Panc1 (cell line): ENCODE results near the gene ARL9. TPM values are rescaled to one million over a fixed set of nuclear protein-coding genes. Genes with fewer than 3 reads are reported as not detected.

Experiments
- ATAC-seq: fragments of 200-7000 bp; cut with Tn5 transposase; 2 replicates; pipeline ENCODE4 v1.9.1; 2020; ENCODE audit warnings: mild to moderate bottlenecking, moderate library complexity
- BruUV-seq: library from RNA; stranded (reverse); fragments of 400-500 nt; replicated peaks from 2 replicates; lab custom pipeline; 2021; lab: Mats Ljungman, UMichigan
- CTCF ChIA-PET: fragments of 300-600 bp; sonication (Branson Sonifier 250); formaldehyde crosslinking; loops from one replicate; lab custom pipeline; 2022; ENCODE audit warnings: antibody characterized with exemption; lab: Charles Lee
- POLR2A ChIA-PET: fragments of 300-600 bp; sonication (Branson Sonifier 250); formaldehyde crosslinking; loops from one replicate; lab custom pipeline; 2022; ENCODE audit warnings: antibody characterized with exemption; lab: Charles Lee
- DNase-seq: peaks from one replicate; pipeline ENCODE4 v3.0.0-alpha.2; 2010; ENCODE audit warnings: low read depth, low spot score
- H3K27ac ChIP-seq: 2 replicates; pipeline ENCODE4 v1.5.1; 2011; ENCODE audit warnings: mild to moderate bottlenecking, low read length, inconsistent platforms
- H3K27me3 ChIP-seq: fragments of 200-500 bp; sonication (Bioruptor generic); 2 replicates; pipeline ENCODE4 v1.6.0; 2014; ENCODE audit warnings: low read length, inconsistent platforms; ENCODE audit not compliant: control insufficient read depth, insufficient read depth
- H3K36me3 ChIP-seq: fragments of 200-500 bp; sonication (Bioruptor generic); 2 replicates; pipeline ENCODE4 v1.5.1; 2014; ENCODE audit warnings: inconsistent platforms, mild to moderate bottlenecking, low read length, moderate library complexity; ENCODE audit not compliant: control insufficient read depth, insufficient read depth
- H3K4me1 ChIP-seq: 2 replicates; pipeline ENCODE4 v1.5.1; 2011; ENCODE audit warnings: inconsistent platforms, mild to moderate bottlenecking, low read length, moderate library complexity; ENCODE audit not compliant: control insufficient read depth, insufficient read depth
- H3K4me3 ChIP-seq, 2 experiments: 2 replicates each; pipeline ENCODE4 v1.5.1; 2011 to 2012; ENCODE audit warnings: low read depth in 2 of 2, low read length in 2 of 2, mild to moderate bottlenecking in 2 of 2, inconsistent platforms in 1 of 2, moderate library complexity in 1 of 2
- H3K9me3 ChIP-seq: fragments of 200-500 bp; sonication (Bioruptor generic); 2 replicates; pipeline ENCODE4 v1.5.1; 2014; ENCODE audit warnings: low read depth, mild to moderate bottlenecking, inconsistent platforms, low read length, moderate library complexity; ENCODE audit not compliant: control insufficient read depth, insufficient read depth
- CTCF ChIP-seq: fragments of 450-650 bp; IDR thresholded peaks from 2 replicates; pipeline ENCODE4 v1.5.1; 2017; ENCODE audit warnings: mild to moderate bottlenecking
- POLR2AphosphoS5 ChIP-seq: IDR thresholded peaks from 2 replicates; pipeline ENCODE4 v1.6.1; 2012; ENCODE audit warnings: mild to moderate bottlenecking, low read depth, low read length, moderate library complexity
- REST ChIP-seq, 2 experiments: IDR thresholded peaks; 2 replicates each; pipeline ENCODE4 v1.6.1; 2011 to 2012; ENCODE audit warnings: low read depth in 2 of 2, control low read depth in 1 of 2, low read length in 1 of 2, mild to moderate bottlenecking in 1 of 2, moderate library complexity in 1 of 2; ENCODE audit not compliant: insufficient read depth in 1 of 2
- SIN3A ChIP-seq: IDR thresholded peaks from 2 replicates; pipeline ENCODE4 v1.6.1; 2012; ENCODE audit warnings: low read depth, mild to moderate bottlenecking, low read length, moderate library complexity, borderline replicate concordance; ENCODE audit not compliant: insufficient read depth
- TCF7L2 ChIP-seq: IDR thresholded peaks from 2 replicates; pipeline ENCODE4 v1.6.1; 2011; ENCODE audit warnings: mild to moderate bottlenecking, low read depth, low read length, inconsistent platforms
- in situ Hi-C: cut with HindIII; loops from 2 replicates; pipeline ENCODE4 v1.10.0; 2016; ENCODE audit warnings: low sequenced_read_pairs, low pct_unique_long_range_greater_than_20kb
- intact Hi-C: fragments of 100-400 bp; cut with micrococcal nuclease; formaldehyde crosslinking; loops from one replicate; pipeline ENCODE4 v1.10.0; 2022; ENCODE audit not compliant: unreplicated experiment
- total RNA-seq: library from RNA; stranded (reverse); gene quantifications from one replicate; pipeline ENCODE4 v1.2.1, GENCODE V29; 2021; ENCODE audit not compliant: unreplicated experiment

Gene ARL9
- total RNA-seq, 1 experiment from 2014 or later = 0.41 TPM

GRCh38 chr4:56462157-56462556 lies 43.4 kb upstream of the ARL9 start:
- no TSS peak for BruUV-seq
- ChIA-PET CTCF (no interaction called here), POLR2A (no interaction called here)
- H3K4me1 ChIP-seq = peaks cover 6% of the 10 kb centered on the region; the same call in 1 of the 2 replicates
- no peaks in the 10 kb centered on the region for H3K27me3 ChIP-seq
- no peak for DNase-seq
- TF ChIP-seq REST (IDR thresholded peaks at IDR 0.05; ENCODE audit: insufficient read depth in 1 of 2, low read depth in 2 of 2, low read length in 1 of 2) = no peak
- TF ChIP-seq CTCF = no peak
- no peak for TF ChIP-seq SIN3A
- no peak for TF ChIP-seq POLR2AphosphoS5
- no peak for TF ChIP-seq TCF7L2
- no peak overlapping the region for H3K4me3 ChIP-seq
- in situ Hi-C loops = no loop called here
- H3K27ac ChIP-seq = no peak overlapping the region
- ATAC-seq = no peak
- intact Hi-C loops = no loop called here
- no peaks in the 10 kb centered on the region for H3K9me3 ChIP-seq
- H3K36me3 ChIP-seq = peaks cover 14% of the 10 kb centered on the region

- no peak overlapping the region for H3K4me3 ChIP-seq
- no TSS peak for BruUV-seq
- H3K9me3 ChIP-seq = no peaks in the 10 kb centered on the region
- DNase-seq (no peak), ATAC-seq (no peak)
- ChIA-PET POLR2A (no interaction called here), CTCF (no interaction called here)
- no peak overlapping the region for H3K27ac ChIP-seq
- TF ChIP-seq TCF7L2 (no peak), SIN3A (no peak), REST (IDR thresholded peaks at IDR 0.05; ENCODE audit: insufficient read depth in 1 of 2, low read depth in 2 of 2, low read length in 1 of 2) (no peak), POLR2AphosphoS5 (no peak), CTCF (no peak)
- H3K36me3 ChIP-seq = peaks cover 17% of the 10 kb centered on the region
- no peaks in the 10 kb centered on the region for H3K27me3 ChIP-seq
- intact Hi-C loops = no loop called here
- in situ Hi-C loops = no loop called here
- H3K4me1 ChIP-seq = peaks cover 6% of the 10 kb centered on the region; the same call in 1 of the 2 replicates
Measured at GRCh38 chr4:56463711-56464110, 41.9 kb upstream of the ARL9 start.
